HG03175 (cell line): Measurements from ENCODE around the gene SNX27.
A peak's percentile ranks its signal among the peaks of the same experiment; 100 is the strongest.

Source experiments
- ATAC-seq: cut with Tn5 transposase; IDR thresholded peaks from one replicate; pipeline ENCODE4 v1.9.1; 2021; ENCODE audit warnings: mild to moderate bottlenecking, moderate library complexity; ENCODE audit not compliant: unreplicated experiment

Gene SNX27

DNA sequence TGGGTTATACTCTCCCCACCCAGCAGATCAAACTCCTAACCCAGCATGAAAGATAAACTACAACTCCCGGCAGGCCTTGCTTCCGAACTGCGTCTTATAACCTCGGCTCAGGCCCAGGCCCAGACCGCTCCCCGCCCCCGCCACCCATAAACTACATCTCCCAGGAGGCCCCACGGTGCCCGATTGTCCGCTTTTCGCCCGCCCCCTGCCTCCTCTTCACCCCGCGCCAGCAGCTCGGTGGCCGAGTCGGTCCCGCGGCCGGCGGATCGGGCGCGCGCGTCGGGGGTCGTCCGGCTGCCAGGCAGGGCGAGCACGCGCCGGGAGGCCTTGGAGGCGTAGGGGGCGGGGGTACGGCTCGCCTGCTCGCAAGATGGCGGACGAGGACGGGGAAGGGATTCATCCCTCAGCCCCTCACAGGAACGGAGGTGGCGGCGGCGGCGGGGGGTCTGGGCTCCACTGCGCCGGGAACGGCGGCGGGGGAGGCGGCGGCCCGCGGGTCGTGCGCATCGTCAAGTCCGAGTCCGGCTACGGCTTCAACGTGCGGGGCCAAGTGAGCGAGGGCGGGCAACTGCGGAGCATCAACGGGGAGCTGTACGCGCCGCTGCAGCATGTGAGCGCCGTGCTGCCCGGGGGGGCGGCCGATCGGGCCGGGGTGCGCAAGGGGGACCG, at the start of gene SNX27:
Gene SNX27 (plus strand): TSS at position 219 of the 669 bp plus-strand sequence. CDS start 152 bp downstream, at position 371.
- peak; percentile 96 for ATAC-seq

DNA sequence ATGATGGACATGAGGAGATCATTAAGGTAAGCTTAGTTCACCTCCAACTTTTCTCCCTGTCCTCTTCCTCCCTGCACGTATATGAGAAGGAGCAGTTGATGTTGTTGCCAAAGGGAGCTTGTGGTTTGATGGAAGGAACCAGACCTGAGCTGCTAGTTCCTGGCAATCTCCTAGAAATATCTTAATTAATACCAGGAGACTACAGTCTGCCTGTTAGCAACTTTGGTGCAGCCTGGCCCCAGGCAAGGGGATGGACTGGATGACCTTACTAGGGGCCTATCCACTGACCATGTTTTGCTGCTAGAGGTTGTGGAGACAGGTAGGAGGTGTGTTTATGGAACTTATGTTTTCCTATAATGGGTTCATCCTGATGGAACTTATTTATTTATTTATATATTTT, 49.2 kb upstream of the SNX27 start:
- no peak for ATAC-seq

DNA sequence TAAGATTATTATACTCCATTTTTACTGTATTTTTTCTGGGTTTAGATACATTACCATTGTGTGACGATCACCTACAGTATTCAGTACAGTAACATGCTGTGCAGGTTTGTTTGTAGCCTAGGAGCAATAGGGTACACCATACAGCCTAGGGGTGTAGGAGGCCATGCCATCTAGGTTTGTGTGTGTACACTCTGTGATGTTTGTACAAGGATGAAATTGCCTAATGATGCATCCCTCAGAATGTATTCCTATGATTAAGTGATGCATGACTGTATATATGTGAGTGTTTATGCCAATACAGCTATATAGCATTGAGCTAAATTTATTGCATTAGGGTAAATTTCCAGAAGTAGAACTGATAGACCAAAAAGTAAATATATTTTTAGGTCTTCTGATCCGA, 48.5 kb upstream of the SNX27 start:
- no peak for ATAC-seq

DNA sequence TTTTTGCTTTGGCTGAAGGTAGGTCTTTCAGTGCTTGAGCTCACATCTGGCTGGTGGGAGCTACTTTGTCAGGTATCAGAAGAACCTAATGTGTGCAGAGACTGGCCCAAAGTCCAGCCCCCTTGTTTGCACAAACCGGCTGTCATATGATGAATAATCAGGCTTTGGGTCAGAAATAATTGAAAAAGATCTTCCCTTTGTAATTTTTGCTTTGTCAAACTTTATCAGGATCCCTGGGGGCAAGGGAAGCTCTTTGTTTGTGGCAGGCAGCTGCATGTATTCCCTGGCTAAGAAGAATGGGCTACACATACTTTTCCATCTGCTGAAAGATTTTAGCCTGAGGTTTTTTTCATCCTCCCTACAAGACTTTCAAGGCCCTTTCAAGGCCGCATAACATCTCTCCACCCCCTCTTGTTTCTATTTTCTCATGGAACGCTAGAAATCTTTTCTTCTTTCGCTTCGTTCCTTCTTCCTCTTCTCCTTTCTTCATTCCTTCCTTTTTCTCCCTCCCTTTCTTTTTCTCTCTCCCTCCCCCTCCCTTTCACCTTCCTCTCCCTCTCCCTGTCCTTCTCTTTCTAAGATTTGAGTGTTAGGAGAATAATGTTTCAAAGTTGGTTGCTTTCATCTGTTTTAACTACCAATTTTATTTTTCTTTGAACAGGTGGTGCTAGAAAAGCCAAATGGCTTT, 46.2 kb upstream of the SNX27 start:
- ATAC-seq: no peak

DNA sequence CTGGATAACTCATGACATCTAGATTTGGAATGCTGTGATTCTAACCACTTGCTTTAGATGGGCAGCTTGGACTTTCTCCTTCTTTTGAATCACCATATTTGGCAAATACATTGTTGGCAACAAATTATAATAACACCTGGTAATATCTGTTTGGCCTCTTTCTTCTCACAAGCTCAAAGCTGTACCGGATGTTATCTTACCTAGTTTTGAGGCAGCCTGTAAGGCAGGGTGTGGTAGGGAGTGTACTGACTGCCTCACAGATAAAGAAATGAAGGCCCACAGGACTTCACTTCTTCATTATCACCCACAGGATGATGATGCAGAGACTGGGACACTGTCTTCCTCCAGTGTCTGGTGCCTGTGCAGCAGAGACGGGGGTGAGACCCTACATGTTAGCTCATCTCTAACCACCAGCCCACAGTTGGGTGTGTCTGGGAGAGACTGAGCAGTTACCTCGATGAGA, 43.2 kb upstream of the SNX27 start:
- no peak for ATAC-seq

DNA sequence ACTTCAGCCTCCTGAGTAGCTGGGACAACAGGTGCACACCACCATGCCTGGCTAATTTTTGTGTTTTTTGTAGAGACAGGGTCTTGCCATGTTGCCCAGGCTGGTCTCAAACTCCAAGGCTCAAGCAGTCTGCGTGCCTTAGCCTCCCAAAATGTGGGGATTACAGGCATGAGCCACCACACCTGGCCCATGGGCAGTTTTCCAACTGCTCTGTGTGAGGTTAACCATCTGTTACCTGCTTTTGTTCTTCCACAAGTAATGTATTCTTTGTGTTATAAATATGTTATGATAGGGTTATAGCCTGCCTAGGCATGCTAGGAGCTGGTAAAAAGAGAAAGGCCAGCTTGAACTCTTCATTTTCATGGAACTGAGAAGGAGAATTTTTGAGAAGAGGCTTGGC, 41.0 kb upstream of the SNX27 start:
- ATAC-seq: no peak

DNA sequence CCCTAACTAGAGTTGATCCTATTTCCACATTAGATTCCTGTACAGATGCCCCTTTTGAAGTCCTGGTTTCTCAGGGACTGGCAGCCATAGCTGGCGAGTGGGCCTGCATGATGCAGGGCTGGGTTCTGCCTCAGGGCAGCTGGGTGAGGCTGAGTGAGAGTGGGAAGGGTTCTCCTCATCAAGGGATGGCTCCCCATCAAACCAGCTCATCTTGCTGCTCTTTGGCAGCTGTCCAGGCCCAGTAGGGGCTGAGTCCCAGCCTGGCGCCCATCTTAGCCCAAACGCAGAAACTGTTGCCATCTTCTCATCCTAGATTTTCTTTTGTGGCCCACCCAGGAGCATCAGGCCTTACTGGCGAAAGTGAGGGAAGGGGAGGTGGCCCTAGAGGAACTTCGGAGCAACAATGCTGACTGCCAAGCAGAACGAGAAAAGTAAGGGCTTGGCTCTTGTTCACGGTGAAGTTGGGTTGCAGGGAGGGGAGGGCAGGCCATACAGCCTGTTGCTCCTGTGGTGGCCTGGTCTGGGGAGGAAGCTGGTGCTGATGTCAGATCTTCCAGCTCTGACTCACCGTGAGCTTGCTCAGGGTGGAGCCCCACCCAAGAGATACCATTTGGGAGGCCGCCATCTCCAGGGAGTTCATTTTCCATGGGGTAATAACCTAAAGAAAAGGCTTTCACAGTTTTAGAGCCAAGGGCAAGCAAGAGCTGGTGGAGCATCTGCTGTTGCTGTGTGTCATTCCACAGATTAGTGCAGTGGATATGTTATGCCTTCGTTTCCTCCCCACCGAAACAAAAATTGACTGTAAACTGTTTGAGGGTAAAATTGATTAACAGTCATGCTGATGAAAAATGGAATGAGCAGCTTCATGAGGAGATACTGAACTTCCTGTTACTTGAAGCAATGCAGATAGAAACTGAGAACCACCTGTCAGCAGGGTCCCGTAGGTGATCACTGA, 37.0 kb upstream of the SNX27 start:
- no peak for ATAC-seq

DNA sequence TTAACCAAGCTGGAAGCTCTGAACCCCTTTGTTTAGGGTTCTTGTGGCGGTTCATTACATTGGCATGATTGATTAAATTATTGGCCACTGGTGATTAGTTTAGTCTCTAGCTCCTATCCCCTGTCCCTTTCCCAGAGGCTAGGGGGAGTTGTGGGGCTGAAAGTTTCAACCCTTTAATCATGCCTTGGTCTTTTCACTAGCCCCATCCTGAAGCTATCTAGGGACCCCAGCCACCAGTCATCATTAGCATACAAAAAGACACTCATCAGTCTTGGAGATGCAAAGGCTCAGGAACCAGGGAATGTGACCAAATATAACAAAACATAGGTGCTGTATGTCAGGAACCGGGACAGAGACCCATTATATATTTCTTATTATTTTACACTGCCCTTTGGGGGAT, 34.7 kb upstream of the SNX27 start:
- no peak for ATAC-seq

DNA sequence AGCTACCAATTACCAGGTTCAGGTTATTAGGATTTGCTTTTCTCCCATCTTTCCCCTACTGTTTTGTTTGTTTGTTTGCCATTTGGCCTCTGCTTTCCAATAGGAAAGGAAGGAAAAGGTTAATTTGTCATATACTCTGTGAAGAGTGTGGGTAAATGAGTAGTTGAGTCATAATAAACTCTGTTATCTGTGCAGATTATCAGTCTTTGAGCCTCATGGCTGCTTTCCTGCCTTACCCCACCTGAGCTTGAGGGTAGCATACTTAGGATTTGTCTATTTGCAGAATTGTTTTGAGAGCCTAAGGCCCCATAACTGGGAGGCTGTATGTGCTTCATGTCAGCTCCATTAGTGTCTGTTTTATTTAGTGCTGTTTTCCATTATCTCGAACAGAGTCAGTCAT, 32.9 kb upstream of the SNX27 start:
- no peak for ATAC-seq

DNA sequence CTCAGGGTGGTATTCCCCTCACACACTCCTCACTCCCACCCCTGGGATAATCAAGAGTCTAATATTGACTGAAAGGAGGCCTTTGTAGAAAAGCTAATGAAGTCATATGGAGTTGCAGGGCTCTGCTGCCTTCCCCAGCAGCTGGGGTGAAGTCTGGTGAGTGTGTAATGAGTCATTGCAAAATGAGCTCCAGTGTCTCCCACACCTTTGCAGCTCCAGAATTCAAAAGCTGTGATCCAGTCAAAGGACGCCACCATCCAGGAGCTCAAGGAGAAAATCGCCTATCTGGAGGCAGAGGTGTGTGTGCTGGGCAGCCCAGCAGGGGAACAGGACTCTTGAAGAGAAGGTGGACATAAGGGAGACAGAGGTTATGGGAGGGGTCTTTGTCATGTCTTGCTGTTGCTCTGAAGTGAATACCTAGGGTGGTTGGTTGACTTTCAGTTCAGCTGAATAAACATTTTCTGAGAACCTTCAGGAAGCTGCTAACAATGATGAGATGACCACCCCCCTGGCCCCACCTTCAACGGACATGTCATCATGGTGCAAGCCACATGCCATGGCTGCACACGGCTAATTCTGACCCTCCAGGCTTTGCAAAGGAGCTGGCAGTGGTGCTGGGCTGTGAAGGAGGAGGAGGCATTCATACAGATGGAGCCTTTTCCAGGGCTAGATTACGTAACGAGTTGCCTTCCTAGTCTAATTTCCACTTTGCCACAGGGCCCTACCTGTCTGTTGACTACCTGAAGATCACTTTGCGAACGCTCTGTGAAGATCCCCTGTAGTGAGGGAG, 32.2 kb upstream of the SNX27 start:
- ATAC-seq: no peak

DNA sequence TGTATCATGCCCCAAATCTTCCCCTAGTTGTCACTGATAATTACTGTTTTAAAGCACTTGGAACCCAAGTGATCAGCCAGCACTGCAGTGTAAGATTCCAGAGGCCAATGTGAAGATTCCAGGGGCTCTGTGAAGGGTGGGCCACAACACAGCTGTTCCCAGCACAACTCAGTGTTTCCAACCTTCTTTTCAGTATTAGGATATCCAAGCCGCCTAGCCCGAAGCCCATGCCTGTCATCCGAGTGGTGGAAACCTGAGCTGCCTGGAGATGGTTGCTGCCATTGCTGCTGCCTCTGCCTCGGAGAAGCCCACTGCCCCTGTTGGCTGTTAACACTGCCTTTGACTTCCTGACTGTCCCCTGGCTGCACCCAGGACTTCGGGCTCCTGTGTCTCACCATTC, 30.4 kb upstream of the SNX27 start:
- no peak for ATAC-seq

DNA sequence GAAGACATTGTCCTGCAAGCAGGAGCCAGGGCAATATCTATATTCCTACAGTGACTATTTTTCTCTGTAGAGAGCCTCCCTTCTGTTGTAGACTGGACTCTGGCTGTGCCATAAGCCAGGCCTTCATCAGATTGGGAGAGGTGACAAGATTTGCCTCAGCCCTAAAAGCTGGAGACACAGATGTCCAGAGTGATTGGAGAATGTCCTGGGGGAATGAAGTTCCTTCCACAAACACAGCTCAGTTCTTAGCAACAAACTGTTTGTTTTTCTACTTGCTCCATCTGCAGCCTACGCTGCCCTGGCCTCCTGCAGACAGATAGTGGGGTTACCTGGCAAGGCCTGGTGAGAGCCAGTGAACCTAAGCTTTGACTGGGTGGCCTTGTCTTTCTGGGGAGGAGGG, 29.9 kb upstream of the SNX27 start:
- no peak for ATAC-seq

DNA sequence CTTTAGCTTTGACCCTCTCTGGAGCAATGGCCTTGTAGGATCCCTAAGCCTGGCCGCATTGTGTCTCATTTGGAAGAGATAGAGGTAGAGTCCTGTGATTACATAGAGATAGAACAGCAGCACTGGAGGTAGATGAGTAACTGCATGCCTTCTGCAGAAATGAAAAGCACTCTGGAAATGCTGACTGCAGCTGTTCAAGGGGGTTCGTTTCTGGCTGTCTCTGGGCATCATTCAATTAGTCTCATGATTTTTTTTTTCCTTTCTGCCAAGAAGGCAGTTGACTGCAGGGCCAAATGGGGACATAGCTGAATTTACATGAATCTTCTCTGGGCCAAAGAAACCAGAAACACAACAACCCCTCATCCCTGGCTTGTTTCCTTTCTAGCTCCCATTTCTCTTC, 28.1 kb upstream of the SNX27 start:
- ATAC-seq: no peak

DNA sequence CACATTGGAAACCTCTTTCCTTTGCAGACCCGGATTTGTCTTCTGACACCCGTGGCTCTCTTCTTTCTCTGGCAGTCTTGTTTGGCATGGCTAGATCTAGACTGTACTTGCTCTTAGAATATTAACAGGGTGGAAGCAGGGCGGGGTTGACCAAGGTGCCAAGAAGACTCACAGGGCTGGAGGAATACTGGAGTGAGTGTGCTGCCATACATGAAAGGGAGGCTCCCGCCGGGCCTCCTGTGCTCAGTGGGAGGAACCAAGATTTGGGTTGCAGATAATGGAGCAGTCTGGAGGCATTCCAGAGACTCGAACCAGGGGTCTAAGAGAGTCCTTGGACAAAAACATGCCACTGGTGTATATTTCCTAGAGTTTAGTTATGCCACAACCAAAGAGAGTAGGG, 27.6 kb upstream of the SNX27 start:
- no peak for ATAC-seq

DNA sequence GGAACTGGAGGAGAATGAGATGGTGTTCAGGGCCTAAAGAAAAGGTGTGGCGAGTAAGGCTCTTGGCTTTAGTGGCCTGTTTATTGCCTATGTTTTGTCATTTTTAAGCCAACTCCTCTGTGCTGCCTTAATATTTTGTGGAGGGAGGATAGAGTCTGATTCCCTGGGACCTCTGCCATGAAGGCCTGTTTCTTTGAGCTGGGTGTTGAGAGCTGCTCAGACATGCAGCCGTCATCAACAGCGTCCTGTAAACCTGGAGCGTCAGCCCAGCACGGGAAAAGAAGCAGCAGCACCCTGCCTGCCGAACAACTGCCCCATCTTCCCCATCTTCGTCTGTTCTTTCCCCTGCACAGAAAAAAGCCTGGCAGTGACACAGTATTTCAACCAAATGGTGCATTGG, 27.1 kb upstream of the SNX27 start:
- ATAC-seq: no peak

DNA sequence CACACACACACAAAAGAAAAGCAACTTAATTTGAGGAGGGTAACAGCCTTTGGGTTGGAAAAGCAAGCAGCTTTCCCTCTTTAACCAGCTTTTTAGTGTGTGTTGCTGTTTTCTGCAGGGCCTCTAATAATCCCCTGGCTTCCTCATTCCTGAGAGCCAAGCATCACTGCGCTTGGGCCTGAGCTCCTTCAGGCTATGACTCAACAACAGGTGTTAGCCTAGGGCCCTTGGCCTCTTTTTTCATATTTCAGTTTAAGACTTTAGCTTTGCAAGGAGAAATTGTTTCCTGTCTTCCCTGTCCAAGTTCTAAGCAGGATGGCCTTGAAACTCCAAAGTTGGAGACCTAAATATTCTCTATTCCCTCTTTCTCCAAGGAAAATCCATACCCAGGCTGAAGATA, 26.2 kb upstream of the SNX27 start:
- ATAC-seq: no peak

DNA sequence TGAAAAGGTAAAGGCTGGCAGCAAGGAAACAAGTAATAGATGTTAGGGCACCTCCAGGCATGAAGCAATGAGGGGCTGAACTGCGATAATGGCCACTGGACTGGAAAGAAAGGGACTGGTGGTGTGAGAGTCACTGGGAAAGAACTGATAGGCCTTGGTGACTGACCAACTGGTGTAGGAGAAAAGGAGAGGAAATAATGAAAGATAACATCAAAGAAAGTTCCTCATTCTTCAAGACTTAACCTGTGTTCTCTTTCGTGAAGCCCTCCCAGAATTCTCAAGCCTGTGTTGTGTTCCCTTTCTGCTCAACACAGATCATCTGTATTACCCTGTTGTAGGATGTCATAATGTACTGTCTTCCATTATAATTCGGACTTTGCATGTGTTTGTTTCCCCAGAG, 20.9 kb upstream of the SNX27 start:
- no peak for ATAC-seq

DNA sequence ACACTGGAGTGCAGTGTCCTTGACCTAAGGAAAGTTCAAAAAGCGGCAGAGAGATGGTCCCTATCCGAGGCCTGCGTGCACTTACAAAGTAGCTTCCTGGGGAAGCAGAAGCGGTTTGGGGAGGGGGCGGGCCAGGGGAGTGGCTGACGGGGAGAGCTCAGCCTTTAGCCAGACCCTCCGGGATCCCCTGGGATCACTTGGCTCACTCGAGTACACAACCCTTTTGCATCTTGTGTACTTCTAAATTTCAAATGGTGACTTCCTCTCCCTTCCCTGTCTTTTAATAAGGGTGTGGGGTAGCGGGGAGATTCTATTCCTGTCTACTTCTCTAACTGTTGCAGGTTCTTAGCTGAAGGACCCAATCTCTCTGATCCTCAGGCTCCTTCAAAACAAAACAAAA, 18.1 kb upstream of the SNX27 start:
- no peak for ATAC-seq

DNA sequence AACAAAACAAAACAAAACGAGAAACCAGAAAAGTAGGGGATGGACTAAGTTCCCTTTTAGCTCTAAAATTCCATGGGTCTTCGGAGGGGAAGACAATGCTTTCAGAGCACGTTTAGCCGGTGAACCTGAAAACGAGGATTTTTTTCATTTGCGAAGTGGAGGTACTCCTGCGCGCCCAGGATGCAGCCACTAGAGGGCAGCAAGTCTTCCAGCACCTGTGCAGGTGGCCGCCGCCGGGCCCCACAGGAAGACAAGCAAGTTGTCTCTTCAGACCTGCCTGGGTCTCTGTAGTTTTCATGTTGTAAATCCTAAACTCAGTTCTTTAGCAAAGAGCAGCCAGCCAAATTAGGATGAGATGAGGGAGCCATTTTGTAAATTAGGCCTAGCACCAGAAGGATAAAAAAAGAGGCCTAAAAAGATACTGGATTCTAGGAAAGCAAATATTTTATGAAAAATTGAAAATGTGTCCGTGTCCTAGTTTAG, 17.7 kb upstream of the SNX27 start:
- peak; percentile 66 for ATAC-seq

DNA sequence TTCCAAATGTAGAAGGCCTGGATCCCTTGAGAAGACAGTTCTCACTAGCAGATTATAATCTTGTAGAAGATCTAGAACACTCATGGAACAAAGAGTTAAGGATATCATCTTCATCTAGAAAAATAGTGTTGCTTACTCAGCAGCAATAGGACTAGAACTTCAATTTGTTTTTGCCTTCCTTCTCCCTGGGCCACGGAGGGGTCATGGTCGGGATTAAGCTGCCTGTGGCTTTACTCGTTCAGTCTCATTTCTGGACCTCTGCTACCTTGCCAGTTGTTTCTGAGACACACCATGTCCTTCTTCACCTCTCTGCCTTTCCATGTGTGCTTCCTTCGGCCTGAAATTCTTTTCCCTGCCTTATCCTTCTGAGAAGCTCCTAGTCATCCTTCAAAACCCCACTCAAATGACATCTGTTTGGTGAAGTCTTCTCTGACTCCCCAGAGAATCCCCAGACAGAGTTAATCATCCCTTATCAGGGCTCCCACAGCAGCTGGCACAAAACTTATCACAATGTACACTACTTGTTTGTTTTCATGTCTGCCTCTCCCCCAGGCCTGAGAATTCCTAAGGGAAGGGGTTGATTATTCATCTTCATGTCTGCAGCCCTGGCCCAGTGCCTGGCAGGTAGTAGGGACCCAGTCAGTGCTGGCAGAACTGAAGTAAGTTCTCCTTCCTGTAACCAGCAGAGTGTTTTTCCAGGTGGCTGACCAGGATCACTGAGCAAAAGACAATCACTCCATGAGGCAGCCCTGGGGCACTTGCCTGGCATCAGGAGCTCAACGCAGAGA, 15.5 kb upstream of the SNX27 start:
- no peak for ATAC-seq
